ENCODE data around the gene HACD4.

The HACD4 gene

DNA sequence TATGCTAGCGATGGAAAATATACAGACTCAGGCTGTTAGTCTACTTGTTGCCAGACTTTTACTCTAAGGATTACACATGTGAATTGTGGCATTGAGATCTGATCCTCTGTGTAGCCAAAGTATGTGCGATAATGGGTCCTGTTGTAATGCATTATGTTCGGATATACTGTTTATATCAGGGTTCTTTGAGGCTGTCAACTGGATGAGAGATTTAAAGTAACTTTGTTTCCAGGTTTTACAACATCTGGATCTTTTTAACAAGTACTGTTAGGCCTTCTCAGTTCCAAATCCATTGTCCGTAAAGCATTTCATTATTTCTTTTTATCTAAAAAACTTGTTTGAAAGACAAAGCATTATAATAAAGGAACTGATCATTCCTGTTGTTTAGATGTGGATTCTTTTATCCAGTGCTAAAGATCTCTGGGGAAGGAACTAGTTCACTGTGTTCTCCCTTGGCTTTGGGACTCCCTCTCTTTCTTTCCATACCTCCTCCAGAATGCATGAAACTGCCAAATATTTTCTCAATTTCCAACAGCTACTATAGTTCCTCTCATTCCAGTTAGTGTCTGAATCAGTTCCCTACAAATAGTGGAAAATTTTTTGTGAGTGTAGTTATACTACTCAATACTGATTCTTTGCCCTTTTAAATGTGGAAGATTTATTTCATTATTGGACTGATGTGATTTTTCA, 68.8 kb downstream of the HACD4 start:
- no peak for DNase-seq

DNA sequence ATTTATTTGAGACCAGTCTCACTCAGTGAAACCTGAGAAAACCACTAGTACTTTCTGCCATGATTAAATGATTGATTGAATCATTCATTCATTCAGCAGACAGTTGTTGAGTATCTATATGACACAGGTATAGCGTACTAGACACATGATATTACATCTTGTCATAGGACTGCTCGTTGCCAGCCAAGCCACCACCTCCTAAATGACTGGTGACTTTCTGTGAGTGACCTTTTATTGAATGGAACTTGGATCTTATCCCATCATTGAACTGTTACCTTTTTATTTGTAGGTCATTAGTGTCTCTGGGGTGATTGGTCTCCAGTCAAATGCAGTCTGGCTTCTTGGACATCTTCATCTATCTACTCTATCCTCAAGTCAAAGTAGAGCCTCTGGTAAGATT, 80.7 kb downstream of the HACD4 start:
- no peak for DNase-seq
